Activated CD4-positive, alpha-beta T cell treated with anti-CD3 and anti-CD28 coated beads, Interleukin-2, amount 50 U/mL, for 24 hours (primary cell): ENCODE results near the gene KCNH4.

Experiments
- DNase-seq, 2 donors: peaks; one replicate each; pipeline ENCODE4 v3.0.0-alpha.2; 2020; ENCODE audit warnings: low read depth in 1 of 2, low spot score in 1 of 2

Gene KCNH4

GRCh38 chr17:42118545-42118944 is 62.4 kb downstream of the KCNH4 start:
- DNase-seq, result peak in 1 of 2 donors; percentile 38

GRCh38 chr17:42118126-42118510 is 62.8 kb downstream of the KCNH4 start:
- no peak for DNase-seq

- DNase-seq, result no peak
These were observed 63.4 kb downstream of the KCNH4 start for GRCh38 chr17:42117397-42118125.

GRCh38 chr17:42116705-42117396 is 64.1 kb downstream of the KCNH4 start:
- DNase-seq, result peak; percentile 60 to 81

GRCh38 chr17:42114118-42114517 is 66.8 kb downstream of the KCNH4 start:
- no peak for DNase-seq

GRCh38 chr17:42113293-42114069 is 67.5 kb downstream of the KCNH4 start:
- no peak for DNase-seq

- peak; percentile 53 to 78 for DNase-seq
These were observed 68.3 kb downstream of the KCNH4 start, which contains the start of gene DHX58 for GRCh38 chr17:42112552-42113176. TSS of gene DHX58 (minus strand) at chr17:42112714. CDS start at chr17:42111892, 822 bp downstream.

- no peak for DNase-seq
These were observed 68.9 kb downstream of the KCNH4 start for GRCh38 chr17:42111871-42112551.

- DNase-seq, result no peak
These were observed 69.7 kb downstream of the KCNH4 start for GRCh38 chr17:42111265-42111636.

GRCh38 chr17:42110301-42111264 is 70.4 kb downstream of the KCNH4 start:
- no peak for DNase-seq

GRCh38 chr17:42109086-42109485 is 71.9 kb downstream of the KCNH4 start:
- no peak for DNase-seq

GRCh38 chr17:42107597-42108576 is 73.1 kb downstream of the KCNH4 start:
- DNase-seq, result peak; percentile 84 to 88

- no peak for DNase-seq
These were observed 73.8 kb downstream of the KCNH4 start for GRCh38 chr17:42107124-42107523.
